Astrocyte (in vitro differentiated cells and primary cell): ENCODE measurements around the gene CLTCL1. TPM values are rescaled to one million over a fixed set of nuclear protein-coding genes. Genes with fewer than 3 reads are reported as not detected.

Source experiments
- DNase-seq: peaks from one replicate; pipeline ENCODE4 v3.0.0-alpha.2; 2010; ENCODE audit warnings: low read depth
- FAIRE-seq: peaks from 2 replicates; lab custom pipeline; 2011; peaks lifted over from hg19 to GRCh38; lab: Jason Lieb, UNC
- H2AFZ ChIP-seq: 2 replicates; pipeline ENCODE4 v1.6.0; 2012; ENCODE audit warnings: low read depth, low read length, inconsistent platforms
- H3K27ac ChIP-seq: 2 replicates; pipeline ENCODE4 v1.5.1; 2011; ENCODE audit warnings: low read depth, low read length, inconsistent platforms
- H3K27me3 ChIP-seq: 2 replicates; pipeline ENCODE4 v1.6.0; 2011; ENCODE audit warnings: low read length, inconsistent platforms; ENCODE audit not compliant: insufficient read depth
- H3K36me3 ChIP-seq: 2 replicates; pipeline ENCODE4 v1.5.1; 2011; ENCODE audit warnings: low read length, inconsistent platforms; ENCODE audit not compliant: insufficient read depth
- H3K4me1 ChIP-seq: 2 replicates; pipeline ENCODE4 v1.5.1; 2011; ENCODE audit warnings: low read length, inconsistent platforms; ENCODE audit not compliant: insufficient read depth
- H3K4me2 ChIP-seq: 2 replicates; pipeline ENCODE4 v1.6.0; 2012; ENCODE audit warnings: low read length, inconsistent platforms
- H3K4me3 ChIP-seq: 2 replicates; pipeline ENCODE4 v1.5.1; 2011; ENCODE audit warnings: low read depth, mild to moderate bottlenecking, low read length, inconsistent platforms; ENCODE audit not compliant: insufficient read depth
- H3K79me2 ChIP-seq: 2 replicates; pipeline ENCODE4 v1.6.0; 2012; ENCODE audit warnings: mild to moderate bottlenecking, low read length, inconsistent platforms; ENCODE audit not compliant: insufficient read depth
- H3K9ac ChIP-seq: 2 replicates; pipeline ENCODE4 v1.6.0; 2012; ENCODE audit warnings: mild to moderate bottlenecking, low read length, inconsistent platforms
- H3K9me3 ChIP-seq: 2 replicates; pipeline ENCODE4 v1.5.1; 2012; ENCODE audit warnings: low read depth, mild to moderate bottlenecking, low read length, inconsistent platforms; ENCODE audit not compliant: insufficient read depth
- H4K20me1 ChIP-seq: 2 replicates; pipeline ENCODE4 v1.6.0; 2012; ENCODE audit warnings: low read length, inconsistent platforms; ENCODE audit not compliant: insufficient read depth
- H3K27ac Mint-ChIP-seq: one replicate; pipeline ENCODE4 v1.8.0; 2021; ENCODE audit warnings: mild to moderate bottlenecking, mixed read lengths; ENCODE audit not compliant: unreplicated experiment
- H3K27me3 Mint-ChIP-seq: one replicate; pipeline ENCODE4 v1.8.0; 2021; ENCODE audit warnings: low read depth, mixed read lengths; ENCODE audit not compliant: unreplicated experiment
- H3K36me3 Mint-ChIP-seq: one replicate; pipeline ENCODE4 v1.8.0; 2021; ENCODE audit warnings: low read depth, mixed read lengths; ENCODE audit not compliant: unreplicated experiment
- H3K4me1 Mint-ChIP-seq: one replicate; pipeline ENCODE4 v1.8.0; 2021; ENCODE audit warnings: low read depth, mixed read lengths; ENCODE audit not compliant: unreplicated experiment
- H3K4me3 Mint-ChIP-seq: one replicate; pipeline ENCODE4 v1.8.0; 2021; ENCODE audit warnings: mild to moderate bottlenecking, moderate library complexity, mixed read lengths; ENCODE audit not compliant: unreplicated experiment
- H3K9me3 Mint-ChIP-seq: one replicate; pipeline ENCODE4 v1.8.0; 2021; ENCODE audit warnings: mild to moderate bottlenecking, mixed read lengths; ENCODE audit not compliant: unreplicated experiment
- EZH2 ChIP-seq: IDR thresholded peaks from 2 replicates; pipeline ENCODE4 v1.6.1; 2012; ENCODE audit warnings: mild to moderate bottlenecking, low read length, inconsistent platforms; ENCODE audit not compliant: insufficient read depth
- total RNA-seq: library from RNA; stranded (reverse); gene quantifications from 2 replicates; pipeline ENCODE4 v1.2.1, GENCODE V29; 2021
- TF ChIP-seq, protein P1 (sequence below): IDR thresholded peaks from 2 replicates; pipeline ENCODE4 v1.5.1; 2011; ENCODE audit warnings: low read depth, mild to moderate bottlenecking, inconsistent platforms, low read length, moderate library complexity; ENCODE audit not compliant: insufficient read depth

Gene CLTCL1
- total RNA-seq, 1 donor from 2014 or later, result 54.4 TPM

- peaks cover 10% of the 10 kb centered on the region for H3K27me3 ChIP-seq
- Mint-ChIP-seq H3K27ac (no peak overlapping the region), H3K27me3 (peaks cover 8% of the 10 kb centered on the region)
Observed at GRCh38 chr22:19292458-19293230, 1.1 kb upstream of the CLTCL1 start.

GRCh38 chr22:19291218-19291579 lies 320 bp downstream of the CLTCL1 start:
- peaks cover 8% of the 10 kb centered on the region for H3K27me3 Mint-ChIP-seq
- DNase-seq (no peak), FAIRE-seq (no peak)
- peak overlapping the region; percentile 92 for H3K4me3 Mint-ChIP-seq
- Histone ChIP-seq H2AFZ (peak overlapping the region; percentile 50), H3K27ac (peak overlapping the region; percentile 42), H3K36me3 (no peaks in the 10 kb centered on the region), H3K4me2 (peak overlapping the region; percentile 92), H4K20me1 (peaks cover 12% of the 10 kb centered on the region), H3K4me3 (peak overlapping the region; percentile 65), H3K9ac (peak overlapping the region; percentile 79), H3K79me2 (no peaks in the 10 kb centered on the region), H3K9me3 (no peaks in the 10 kb centered on the region), H3K27me3 (peaks cover 5% of the 10 kb centered on the region), H3K4me1 (peaks cover 41% of the 10 kb centered on the region)
- peak overlapping the region; percentile 95 for H3K27ac Mint-ChIP-seq
- H3K9me3 Mint-ChIP-seq, result no peaks in the 10 kb centered on the region
- H3K4me1 Mint-ChIP-seq, result peaks cover 30% of the 10 kb centered on the region
- H3K36me3 Mint-ChIP-seq, result peaks cover 4% of the 10 kb centered on the region
- no peak for TF ChIP-seq EZH2
- TF ChIP-seq, protein P1, sequence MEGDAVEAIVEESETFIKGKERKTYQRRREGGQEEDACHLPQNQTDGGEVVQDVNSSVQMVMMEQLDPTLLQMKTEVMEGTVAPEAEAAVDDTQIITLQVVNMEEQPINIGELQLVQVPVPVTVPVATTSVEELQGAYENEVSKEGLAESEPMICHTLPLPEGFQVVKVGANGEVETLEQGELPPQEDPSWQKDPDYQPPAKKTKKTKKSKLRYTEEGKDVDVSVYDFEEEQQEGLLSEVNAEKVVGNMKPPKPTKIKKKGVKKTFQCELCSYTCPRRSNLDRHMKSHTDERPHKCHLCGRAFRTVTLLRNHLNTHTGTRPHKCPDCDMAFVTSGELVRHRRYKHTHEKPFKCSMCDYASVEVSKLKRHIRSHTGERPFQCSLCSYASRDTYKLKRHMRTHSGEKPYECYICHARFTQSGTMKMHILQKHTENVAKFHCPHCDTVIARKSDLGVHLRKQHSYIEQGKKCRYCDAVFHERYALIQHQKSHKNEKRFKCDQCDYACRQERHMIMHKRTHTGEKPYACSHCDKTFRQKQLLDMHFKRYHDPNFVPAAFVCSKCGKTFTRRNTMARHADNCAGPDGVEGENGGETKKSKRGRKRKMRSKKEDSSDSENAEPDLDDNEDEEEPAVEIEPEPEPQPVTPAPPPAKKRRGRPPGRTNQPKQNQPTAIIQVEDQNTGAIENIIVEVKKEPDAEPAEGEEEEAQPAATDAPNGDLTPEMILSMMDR, result no peak

More at GRCh38 chr22:19292458-19293230, 1.1 kb upstream of the CLTCL1 start:
- no peaks in the 10 kb centered on the region for H3K79me2 ChIP-seq
- H3K9me3 ChIP-seq, result no peaks in the 10 kb centered on the region
- peaks cover 12% of the 10 kb centered on the region for H4K20me1 ChIP-seq
- H3K36me3 ChIP-seq, result no peaks in the 10 kb centered on the region
- no peak overlapping the region for H3K9ac ChIP-seq
- peak overlapping the region; percentile 84 for H3K4me3 Mint-ChIP-seq
- FAIRE-seq, result no peak
- no peak overlapping the region for H3K27ac ChIP-seq
- H3K4me3 ChIP-seq, result peak overlapping the region; percentile 78
- H3K4me2 ChIP-seq, result peak overlapping the region; percentile 97
- H2AFZ ChIP-seq, result peak overlapping the region; percentile 100
- peaks cover 4% of the 10 kb centered on the region for H3K36me3 Mint-ChIP-seq
- H3K4me1 Mint-ChIP-seq, result peaks cover 16% of the 10 kb centered on the region
- no peaks in the 10 kb centered on the region for H3K9me3 Mint-ChIP-seq
- TF ChIP-seq EZH2, result no peak
- TF ChIP-seq, protein P1, result no peak
- DNase-seq, result no peak
- H3K4me1 ChIP-seq, result peaks cover 33% of the 10 kb centered on the region
